Measurements from ENCODE around the gene NTRK3. TPM values are rescaled to one million over a fixed set of nuclear protein-coding genes. Genes with fewer than 3 reads are reported as not detected.

NTRK3 gene
- total and polyA plus RNA-seq, 2 of the 8 experiments (the other 6 are each of a cell fraction or from before 2014, with no cell fraction given) = 4.5 to 6.8 TPM

GRCh38 chr15:87962428-87962827 is 294.1 kb downstream of the NTRK3 start:
- Histone ChIP-seq H2BK5ac (ENCODE audit: low read depth, low read length) (no peak overlapping the region), H3K36me3 (ENCODE audit: control insufficient read depth in 2 of 4, insufficient read depth in 4 of 4, low read length in 3 of 4) (no peaks in the 10 kb centered on the region), H3K4me1 (replicated peaks in 1 of 4; ENCODE audit: control insufficient read depth in 3 of 4, insufficient read depth in 4 of 4, low read length in 3 of 4) (no peaks in the 10 kb centered on the region), H2AK5ac (ENCODE audit: low read depth, low read length) (no peak overlapping the region), H3K27me3 (replicated peaks in 1 of 4; ENCODE audit: control insufficient read depth in 3 of 4, extremely low read depth in 1 of 4, insufficient read depth in 3 of 4, low read length in 3 of 4) (no peaks in the 10 kb centered on the region; a peak in 1 of 7 replicates), H3K4ac (replicated peaks; ENCODE audit: insufficient read length, low read depth, low read length) (no peak overlapping the region), H3K23ac (ENCODE audit: insufficient read length) (no peak overlapping the region), H3K27ac (ENCODE audit: low read depth, low read length) (no peak overlapping the region), H2BK12ac (ENCODE audit: low read depth, low read length) (no peak overlapping the region), H2BK120ac (replicated peaks; ENCODE audit: low read depth, low read length) (no peak overlapping the region), H2BK15ac (ENCODE audit: low read length) (no peak overlapping the region), H4K8ac (ENCODE audit: extremely low read depth, insufficient read depth, low read length) (no peak overlapping the region), H2BK20ac (ENCODE audit: low read length) (no peak overlapping the region), H3K79me2 (ENCODE audit: control insufficient read depth in 1 of 2, insufficient read depth in 2 of 2, low read length in 2 of 2) (no peaks in the 10 kb centered on the region), H3K4me2 (ENCODE audit: insufficient read depth in 1 of 2, low read depth in 2 of 2, low read length in 2 of 2) (no peak overlapping the region), H3K18ac (ENCODE audit: extremely low read depth, low read length) (no peak overlapping the region), H4K5ac (ENCODE audit: insufficient read length, low read depth, low read length) (no peak overlapping the region), H3K56ac (replicated peaks; ENCODE audit: insufficient read length, low read depth, low read length) (no peak overlapping the region), H2AFZ (ENCODE audit: low read length) (no peak overlapping the region), H3K9ac (replicated peaks in 1 of 4; ENCODE audit: extremely low read depth in 1 of 4, low read depth in 3 of 4, low read length in 3 of 4) (no peak overlapping the region), H3K9me3 (ENCODE audit: insufficient read depth in 2 of 2, low read depth in 1 of 2, low read length in 1 of 2) (no peaks in the 10 kb centered on the region), H3K4me3 (ENCODE audit: extremely low read depth in 1 of 4, insufficient read depth in 2 of 4, low read depth in 3 of 4, low read length in 4 of 4) (no peak overlapping the region), H4K20me1 (replicated peaks in 1 of 2; ENCODE audit: control insufficient read depth in 1 of 2, insufficient read depth in 2 of 2, low read length in 2 of 2) (no peaks in the 10 kb centered on the region), H3K79me1 (ENCODE audit: low read depth, low read length) (no peaks in the 10 kb centered on the region), H4K91ac (replicated peaks; ENCODE audit: insufficient read length, low read length) (no peak overlapping the region), H3K23me2 (ENCODE audit: low read depth, low read length) (no peaks in the 10 kb centered on the region), H3K14ac (ENCODE audit: insufficient read length) (no peak overlapping the region)
- POLR2A ChIA-PET (ENCODE audit: partially characterized antibody) = no interaction called here
- FAIRE-seq (no peak), DNase-seq (ENCODE audit: low read depth in 1 of 2, low spot score in 2 of 2) (no peak)
- CTCF ChIA-PET (ENCODE audit: partially characterized antibody) = interaction anchor here (1.3 to 2.4 kb wide), 3 partner anchors 9 to 16 kb away, joined by 3 to 6 read pairs (median 4); no protein-coding TSS in a partner anchor
- WGBS, 2 experiments (ENCODE audit: extremely low coverage in 1 of 2, insufficient coverage in 1 of 2, insufficient read length in 1 of 2, insufficient replicate concordance in 2 of 2, low coverage in 1 of 2, low lambda C conversion rate in 2 of 2, missing lambda C conversion rate in 1 of 2) = 91% methylated on average over 4 of the region's 4 CpGs; no CpG with 5 or more reads in 1 of the 2 experiments
- TF ChIP-seq SP2 (IDR thresholded peaks at IDR 0.05; ENCODE audit: low read length) = no peak
- TF ChIP-seq POLR2A (IDR thresholded peaks at IDR 0.05; ENCODE audit: control extremely low read depth in 1 of 2, low read depth in 2 of 2, low read length in 2 of 2) = no peak
- no peak for TF ChIP-seq CBX8 (IDR thresholded peaks at IDR 0.05; ENCODE audit: borderline replicate concordance, low read depth, low read length)
- TF ChIP-seq RXRA (IDR thresholded peaks at IDR 0.05; ENCODE audit: insufficient read depth, low read depth, low read length) = no peak
- TF ChIP-seq SIX5 (IDR thresholded peaks at IDR 0.05; ENCODE audit: low read depth, low read length) = no peak
- no peak for TF ChIP-seq PHF8 (conservative IDR thresholded peaks at IDR 0.05; ENCODE audit: low read depth, low read length)
- no peak for TF ChIP-seq BACH1 (IDR thresholded peaks at IDR 0.05; ENCODE audit: low read length)
- TF ChIP-seq POU5F1 (IDR thresholded peaks at IDR 0.05; ENCODE audit: low read depth, low read length) = no peak
- no peak for TF ChIP-seq HDAC6 (IDR thresholded peaks at IDR 0.05; ENCODE audit: low read depth, low read length)
- TF ChIP-seq BRCA1 (IDR thresholded peaks at IDR 0.05; ENCODE audit: low read depth, low read length) = no peak
- TF ChIP-seq JUND (IDR thresholded peaks at IDR 0.05; ENCODE audit: low read length) = no peak
- no peak for TF ChIP-seq HDAC2 (IDR thresholded peaks at IDR 0.05; ENCODE audit: borderline replicate concordance in 1 of 2, low read depth in 2 of 2, low read length in 2 of 2)
- no peak for TF ChIP-seq RBBP5 (IDR thresholded peaks at IDR 0.05; ENCODE audit: borderline replicate concordance, low read depth, low read length)
- TF ChIP-seq NRF1 (IDR thresholded peaks at IDR 0.05; ENCODE audit: low read depth, low read length) = no peak
